Heart right ventricle (tissue), 16 donors: ENCODE results near the gene CCR5. TPM values are rescaled to one million over a fixed set of nuclear protein-coding genes. Genes with fewer than 3 reads are reported as not detected.

Experiments used
- ATAC-seq, 8 donors: fragments of 200-7000 bp; cut with Tn5 transposase; one replicate each; pipeline ENCODE4 v1.9.1; 2020; ENCODE audit warnings: mild to moderate bottlenecking in 8 of 8, moderate library complexity in 8 of 8, moderate number of reproducible peaks in 1 of 8
- DNase-seq, 2 donors: peaks; one replicate each; pipeline ENCODE4 v3.0.0-alpha.2; 2020
- H3K27ac ChIP-seq, 10 donors: fragments of 200-600 bp; sonication (generic) in 2 of 10; one replicate each; pipeline versions ENCODE4 v1.5.0 to v1.8.0; 2020 to 2022; ENCODE audit warnings: mild to moderate bottlenecking in 3 of 10
- H3K27me3 ChIP-seq, 7 donors: fragments of 200-600 bp; one replicate each; pipeline ENCODE4 v1.8.0; 2021 to 2022; ENCODE audit warnings: mild to moderate bottlenecking in 2 of 7
- H3K36me3 ChIP-seq, 9 donors: fragments of 200-600 bp; sonication (generic) in 1 of 9; one replicate each; pipeline versions ENCODE4 v1.5.0 to v1.8.0; 2020 to 2022; ENCODE audit warnings: mild to moderate bottlenecking in 2 of 9
- H3K4me1 ChIP-seq, 9 donors: fragments of 200-600 bp; sonication (generic) in 1 of 9; one replicate each; pipeline versions ENCODE4 v1.5.0 to v1.8.0; 2020 to 2022; ENCODE audit warnings: mild to moderate bottlenecking in 4 of 9
- H3K4me3 ChIP-seq, 10 donors: fragments of 200-600 bp; sonication (generic) in 2 of 10; one replicate each; pipeline versions ENCODE4 v1.5.0 to v1.8.0; 2020 to 2022; ENCODE audit warnings: mild to moderate bottlenecking in 7 of 10, moderate library complexity in 2 of 10
- H3K9me3 ChIP-seq, 11 donors: fragments of 200-600 bp in 10 of 11; sonication (generic) in 2 of 11; one replicate each; pipeline versions ENCODE4 v1.5.0 to v1.8.0; 2013 to 2022; ENCODE audit warnings: mild to moderate bottlenecking in 2 of 11, control low read depth in 1 of 11, moderate library complexity in 1 of 11
- WGBS, 2 donors: extraction: QIAGEN DNeasy Blood & Tissue Kit; methylation state at CpG; one replicate each; pipeline ENCODE4 v1.1.7; 2013; ENCODE audit warnings: inconsistent platforms in 1 of 2; 5-methylcytosine and 5-hydroxymethylcytosine counted together
- intact Hi-C, 10 donors: fragments of 100-400 bp; cut with DNase I; formaldehyde crosslinking; loops; one replicate each; pipeline versions ENCODE4 v1.11.1 to v1.14.2; 2022
- polyA plus RNA-seq, 2 donors: library from polyadenylated mRNA; stranded (reverse); fragments of 200-250 nt; gene quantifications; one replicate each; pipeline ENCODE4 v1.2.3, GENCODE V29; 2013
- total RNA-seq, 10 donors: library from RNA; stranded (reverse); fragmentation: NEBNext Ultra II Directional in 3 of 10; extraction: Animal tissue kit (Norgen Biotek cat#: 25700) in 3 of 10; gene quantifications; one replicate each; pipeline versions ENCODE4 v1.2.1 to v1.2.4, GENCODE V29; 2021 to 2023
- TF ChIP-seq, protein P1 (sequence below), 9 donors: fragments of 200-600 bp; sonication (generic) in 2 of 9; IDR thresholded peaks; one replicate each; pipeline versions ENCODE4 v1.5.0 to v1.8.0; 2021 to 2022; ENCODE audit warnings: antibody characterized with exemption in 9 of 9, mild to moderate bottlenecking in 5 of 9, moderate library complexity in 1 of 9
- donor health status: Arrhythmogenic right ventricular cardiomyopathy.
- donor health status: ischemic (EF 13 %, LVEDD 7.1; RV severe dilation, severe dysfunction).
- donor health status: healthy with polysubstance abuse.
- donor health status: DM: no; HTN: yes; CAD: no.
- donor health status: DM: no; HTN: no; CAD: no.
- donor health status: ischemic (EF 25% LVEDD 6.9; RV normal size, moderate dysfunction).
- donor health status: ischemic (EF 25% LVEDD 5.7; RV mildly dilated, moderate dysfunction).
- donor health status: healthy.
- donor health status: DM: yes; HTN: yes; CAD: no.
- donor health status: Ischemic cardiomyopathy.
- donor health status: ischemic (EF 35%, LVEDD 5.7; RV mildly dilated, moderate dysfunction).
- donor health status: nonischemic (EF 11% LVEDD 7.7; RV severe dilation, severe dysfunction).
- donor health status: DM: yes; HTN: yes; CAD: no.
- donor health status: PGD.
- donor health status: ischemic (EF 29% LVEDD 5.4; RV normal size, mild dysfunction).
- donor health status: nonischemic (EF 23%, LVEDD 6.1; RV moderate dilation, normal function).

The CCR5 gene
- total and polyA plus RNA-seq, 12 donors = 0.17 to 7.2 (median 0.37) TPM

DNA sequence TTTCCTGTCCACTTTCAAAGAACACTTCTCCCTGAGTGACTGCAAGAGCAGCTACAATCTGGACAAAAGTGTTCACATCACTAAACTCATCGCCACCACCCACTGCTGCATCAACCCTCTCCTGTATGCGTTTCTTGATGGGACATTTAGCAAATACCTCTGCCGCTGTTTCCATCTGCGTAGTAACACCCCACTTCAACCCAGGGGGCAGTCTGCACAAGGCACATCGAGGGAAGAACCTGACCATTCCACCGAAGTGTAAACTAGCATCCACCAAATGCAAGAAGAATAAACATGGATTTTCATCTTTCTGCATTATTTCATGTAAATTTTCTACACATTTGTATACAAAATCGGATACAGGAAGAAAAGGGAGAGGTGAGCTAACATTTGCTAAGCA, 38.1 kb downstream of the CCR5 start:
- peaks cover 3 to 88% (median 59%) of the 10 kb centered on the region in 9 donors for H3K4me1 ChIP-seq
- WGBS, 2 donors = 88 to 90% methylated on average over 7 of the region's 7 CpGs
- intact Hi-C loops = no loop called here

DNA sequence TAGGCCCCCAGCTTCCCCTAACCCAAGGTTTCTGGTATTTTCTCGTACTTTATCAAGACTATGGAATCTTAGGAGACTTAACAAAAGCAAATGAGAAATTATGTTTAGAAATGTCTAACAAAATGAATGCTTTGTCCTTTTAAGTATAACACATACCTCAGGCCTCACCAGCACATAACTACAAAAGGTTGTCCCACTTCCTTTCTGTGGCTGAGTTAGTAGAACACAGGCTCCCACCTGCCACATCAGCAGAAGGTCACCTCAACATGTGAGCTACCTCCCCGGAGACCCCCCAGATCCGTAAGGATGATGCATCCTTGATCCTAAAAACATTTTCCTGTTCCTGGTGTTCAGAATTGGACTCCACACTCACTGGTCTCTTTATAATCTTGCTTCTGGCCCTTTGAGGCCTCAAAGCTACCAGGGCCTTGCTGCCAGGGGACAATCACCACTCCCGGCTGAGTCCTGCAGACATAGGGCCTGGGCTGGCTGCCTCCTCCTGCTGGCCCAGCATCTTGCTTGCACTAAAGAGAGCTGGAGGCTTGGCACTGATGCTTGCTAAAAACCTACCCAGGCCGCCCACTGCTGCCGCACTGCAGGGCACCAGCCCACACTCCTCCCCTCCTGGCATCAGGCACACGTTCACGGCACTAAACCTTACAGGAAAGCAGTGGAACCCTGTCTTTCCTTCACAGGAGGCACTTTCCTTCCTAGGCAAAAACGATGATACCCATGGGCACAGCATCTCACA, 39.2 kb downstream of the CCR5 start:
- 75 to 80% methylated on average over 9 of the region's 9 CpGs for WGBS, 2 donors
- intact Hi-C loops = no loop called here
- H3K9me3 ChIP-seq = no peaks in the 10 kb centered on the region
- peak overlapping the region in 1 of 10 donors; percentile 11 for H3K27ac ChIP-seq
- H3K4me3 ChIP-seq = no peak overlapping the region
- peak in 1 of 2 donors; percentile 41 for DNase-seq
- TF ChIP-seq, protein P1, sequence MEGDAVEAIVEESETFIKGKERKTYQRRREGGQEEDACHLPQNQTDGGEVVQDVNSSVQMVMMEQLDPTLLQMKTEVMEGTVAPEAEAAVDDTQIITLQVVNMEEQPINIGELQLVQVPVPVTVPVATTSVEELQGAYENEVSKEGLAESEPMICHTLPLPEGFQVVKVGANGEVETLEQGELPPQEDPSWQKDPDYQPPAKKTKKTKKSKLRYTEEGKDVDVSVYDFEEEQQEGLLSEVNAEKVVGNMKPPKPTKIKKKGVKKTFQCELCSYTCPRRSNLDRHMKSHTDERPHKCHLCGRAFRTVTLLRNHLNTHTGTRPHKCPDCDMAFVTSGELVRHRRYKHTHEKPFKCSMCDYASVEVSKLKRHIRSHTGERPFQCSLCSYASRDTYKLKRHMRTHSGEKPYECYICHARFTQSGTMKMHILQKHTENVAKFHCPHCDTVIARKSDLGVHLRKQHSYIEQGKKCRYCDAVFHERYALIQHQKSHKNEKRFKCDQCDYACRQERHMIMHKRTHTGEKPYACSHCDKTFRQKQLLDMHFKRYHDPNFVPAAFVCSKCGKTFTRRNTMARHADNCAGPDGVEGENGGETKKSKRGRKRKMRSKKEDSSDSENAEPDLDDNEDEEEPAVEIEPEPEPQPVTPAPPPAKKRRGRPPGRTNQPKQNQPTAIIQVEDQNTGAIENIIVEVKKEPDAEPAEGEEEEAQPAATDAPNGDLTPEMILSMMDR (IDR thresholded peaks at IDR 0.05) = no peak
- peaks cover 3 to 92% (median 62%) of the 10 kb centered on the region in 9 donors for H3K4me1 ChIP-seq
- H3K36me3 ChIP-seq = peaks cover 0 to 11% (median 0%) of the 10 kb centered on the region in 9 donors
- ATAC-seq = peak in 3 of 8 donors; percentile 15 to 72 (median 29)
- H3K27me3 ChIP-seq = no peaks in the 10 kb centered on the region

More for the DNA sequence above, 38.1 kb downstream of the CCR5 start:
- no peak for DNase-seq
- TF ChIP-seq, protein P1 (IDR thresholded peaks at IDR 0.05) = no peak
- H3K27ac ChIP-seq = peak overlapping the region in 1 of 10 donors; percentile 77
- H3K27me3 ChIP-seq = no peaks in the 10 kb centered on the region
- H3K9me3 ChIP-seq = no peaks in the 10 kb centered on the region
- H3K36me3 ChIP-seq = peaks cover 0 to 11% (median 0%) of the 10 kb centered on the region in 9 donors
- no peak for ATAC-seq
- H3K4me3 ChIP-seq = no peak overlapping the region

DNA sequence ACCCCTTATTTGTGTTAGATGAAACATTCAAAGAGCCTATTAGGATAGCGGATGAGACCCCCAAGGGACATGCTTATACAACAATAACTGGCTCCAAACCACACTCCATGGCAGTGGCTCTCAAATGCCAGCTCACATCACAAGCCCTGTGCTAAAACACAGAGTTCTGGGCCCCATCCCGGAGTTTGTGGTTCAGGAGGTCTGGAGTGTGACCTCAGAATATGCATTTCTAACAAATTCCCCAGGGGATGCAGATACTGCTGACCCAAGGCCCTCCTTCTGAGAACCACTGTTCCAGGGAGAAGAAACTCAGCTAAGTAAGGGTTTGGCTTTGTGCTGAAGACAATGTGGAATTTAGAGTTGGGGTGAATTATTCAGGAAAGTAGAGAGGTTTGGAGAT, 39.9 kb downstream of the CCR5 start:
- 75 to 87% methylated on average over 2 of the region's 2 CpGs for WGBS, 2 donors
- Histone ChIP-seq H3K27ac (no peak overlapping the region), H3K27me3 (no peaks in the 10 kb centered on the region), H3K36me3 (peaks cover 0 to 11% (median 0%) of the 10 kb centered on the region in 9 donors), H3K4me1 (peaks cover 3 to 91% (median 61%) of the 10 kb centered on the region in 9 donors), H3K4me3 (no peak overlapping the region), H3K9me3 (no peaks in the 10 kb centered on the region)
- intact Hi-C loops = no loop called here
- TF ChIP-seq, protein P1 (IDR thresholded peaks at IDR 0.05) = no peak
- no peak for DNase-seq
- no peak for ATAC-seq

DNA sequence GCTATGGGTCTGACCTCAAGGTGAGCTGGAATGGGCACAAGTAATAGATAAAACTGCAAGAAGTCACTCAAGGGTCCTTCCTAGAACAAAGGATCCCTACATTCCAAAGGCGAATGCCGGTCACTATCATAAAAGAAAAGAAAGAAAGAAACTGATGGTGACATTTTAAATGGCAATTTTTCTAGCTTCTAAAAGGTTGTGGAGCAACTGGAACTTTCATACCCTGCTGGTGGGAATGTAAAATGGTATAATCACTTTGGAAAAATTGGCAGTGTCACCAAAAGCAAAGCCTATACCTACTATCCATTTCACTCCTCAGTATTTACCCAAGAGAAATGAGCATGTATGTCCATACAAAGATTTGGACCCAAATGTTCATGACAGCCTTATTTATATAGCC, 40.5 kb downstream of the CCR5 start:
- DNase-seq = no peak
- intact Hi-C loops = no loop called here
- H3K4me3 ChIP-seq = no peak overlapping the region
- no peaks in the 10 kb centered on the region for H3K27me3 ChIP-seq
- H3K4me1 ChIP-seq = peaks cover 3 to 91% (median 55%) of the 10 kb centered on the region in 9 donors
- TF ChIP-seq, protein P1 (IDR thresholded peaks at IDR 0.05) = peak in 1 of 9 donors; percentile 11
- ATAC-seq = no peak
- WGBS, 2 donors = 58 to 69% methylated on average over 2 of the region's 2 CpGs
- H3K27ac ChIP-seq = no peak overlapping the region
- H3K9me3 ChIP-seq = no peaks in the 10 kb centered on the region
- peaks cover 0 to 11% (median 0%) of the 10 kb centered on the region in 9 donors for H3K36me3 ChIP-seq
